Adipocyte (in vitro differentiated cells): Measurements from ENCODE around the gene NOC2L.
A peak's percentile ranks its signal among the peaks of the same experiment; 100 is the strongest.

Experiments used
- DNase-seq: peaks from one replicate; pipeline ENCODE4 v3.0.0-alpha.2; 2015; ENCODE audit warnings: low read depth
- H3K27me3 ChIP-seq: replicated peaks from 2 replicates; pipeline ENCODE4 v1.7.0; 2013; ENCODE audit warnings: mild to moderate bottlenecking, low read length, moderate library complexity; ENCODE audit not compliant: control insufficient read depth, insufficient read depth
- H3K36me3 ChIP-seq: 2 replicates; pipeline ENCODE4 v1.7.0; 2013; ENCODE audit warnings: low read length, mild to moderate bottlenecking, moderate library complexity; ENCODE audit not compliant: control insufficient read depth, insufficient read depth, severe bottlenecking
- H3K4me1 ChIP-seq: 2 replicates; pipeline ENCODE4 v1.7.0; 2013; ENCODE audit warnings: mild to moderate bottlenecking, low read length, moderate library complexity; ENCODE audit not compliant: control insufficient read depth, insufficient read depth
- H3K4me3 ChIP-seq: 2 replicates; pipeline ENCODE4 v1.7.0; 2013; ENCODE audit warnings: mild to moderate bottlenecking, low read length, moderate library complexity
- H3K9ac ChIP-seq: 2 replicates; pipeline ENCODE4 v1.7.0; 2013; ENCODE audit warnings: mild to moderate bottlenecking, low read length, moderate library complexity
- H3K9me3 ChIP-seq: 2 replicates; pipeline ENCODE4 v1.7.0; 2013; ENCODE audit warnings: mild to moderate bottlenecking, low read length, moderate library complexity; ENCODE audit not compliant: control insufficient read depth

The NOC2L gene

GRCh38 chr1:963746-964525 lies 4.9 kb upstream of the NOC2L start:
- no peak overlapping the region for H3K9ac ChIP-seq
- no peak for DNase-seq
- no peaks in the 10 kb centered on the region for H3K36me3 ChIP-seq
- no peaks in the 10 kb centered on the region for H3K9me3 ChIP-seq
- H3K27me3 ChIP-seq, result peaks cover 15% of the 10 kb centered on the region
- no peak overlapping the region for H3K4me3 ChIP-seq
- H3K4me1 ChIP-seq, result no peaks in the 10 kb centered on the region

- DNase-seq, result no peak
- no peak overlapping the region for H3K4me3 ChIP-seq
- no peaks in the 10 kb centered on the region for H3K36me3 ChIP-seq
- no peaks in the 10 kb centered on the region for H3K4me1 ChIP-seq
- no peak overlapping the region for H3K9ac ChIP-seq
- no peaks in the 10 kb centered on the region for H3K9me3 ChIP-seq
- H3K27me3 ChIP-seq, result peaks cover 9% of the 10 kb centered on the region
Observed at GRCh38 chr1:963301-963651, 4.2 kb upstream of the NOC2L start.

DNA sequence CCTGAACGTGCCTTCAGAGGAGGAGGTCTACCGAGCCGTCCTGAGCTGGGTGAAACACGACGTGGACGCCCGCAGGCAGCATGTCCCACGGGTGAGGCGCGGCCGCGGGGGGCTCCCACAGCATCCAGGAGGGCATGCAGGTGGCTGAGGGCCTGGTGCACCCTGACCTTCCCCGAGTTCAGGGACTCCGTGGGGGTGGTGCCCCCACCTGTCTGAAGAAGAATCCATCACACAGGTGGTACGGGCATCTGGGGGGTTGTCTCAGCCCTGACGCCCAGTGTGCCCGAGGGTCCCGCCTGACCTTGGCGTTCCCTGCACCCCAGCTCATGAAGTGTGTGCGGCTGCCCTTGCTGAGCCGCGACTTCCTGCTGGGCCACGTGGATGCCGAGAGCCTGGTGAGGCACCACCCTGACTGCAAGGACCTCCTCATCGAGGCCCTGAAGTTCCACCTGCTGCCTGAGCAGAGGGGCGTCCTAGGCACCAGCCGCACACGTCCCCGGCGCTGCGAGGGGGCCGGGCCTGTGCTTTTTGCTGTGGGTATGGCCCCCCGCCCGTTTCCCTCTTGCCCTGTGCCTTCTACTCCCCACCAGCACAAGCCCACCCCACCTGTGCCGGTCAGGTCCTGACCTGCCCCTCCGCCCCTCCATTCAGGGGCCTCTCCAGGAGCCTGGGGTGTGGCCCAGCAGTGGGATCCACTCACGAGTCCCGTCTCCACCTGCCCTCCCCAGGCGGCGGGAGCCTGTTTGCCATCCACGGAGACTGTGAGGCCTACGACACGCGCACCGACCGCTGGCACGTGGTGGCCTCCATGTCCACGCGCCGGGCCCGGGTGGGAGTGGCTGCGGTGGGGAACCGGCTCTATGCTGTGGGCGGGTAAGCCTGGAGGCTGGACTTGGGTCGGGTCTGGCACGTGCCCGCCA lies 3.6 kb upstream of the NOC2L start:
- H3K27me3 ChIP-seq, result peaks cover 3% of the 10 kb centered on the region
- H3K4me3 ChIP-seq, result no peak overlapping the region
- DNase-seq, result no peak
- peaks cover 3% of the 10 kb centered on the region for H3K4me1 ChIP-seq
- H3K9ac ChIP-seq, result no peak overlapping the region
- no peaks in the 10 kb centered on the region for H3K9me3 ChIP-seq
- no peaks in the 10 kb centered on the region for H3K36me3 ChIP-seq

- DNase-seq, result no peak
- no peaks in the 10 kb centered on the region for H3K27me3 ChIP-seq
- peak overlapping the region; percentile 75 for H3K4me3 ChIP-seq
- peak overlapping the region; percentile 60 for H3K9ac ChIP-seq
- H3K9me3 ChIP-seq, result no peaks in the 10 kb centered on the region
- peaks cover 7% of the 10 kb centered on the region for H3K4me1 ChIP-seq
- peaks cover 9% of the 10 kb centered on the region for H3K36me3 ChIP-seq
Observed at GRCh38 chr1:961132-961669, 2.1 kb upstream of the NOC2L start.

GRCh38 chr1:960363-961131 lies 1.5 kb upstream of the NOC2L start, which contains the start of gene KLHL17:
TSS of gene KLHL17 (plus strand) at chr1:960584. CDS start at chr1:960694, 110 bp downstream.
- Histone ChIP-seq H3K9me3 (no peaks in the 10 kb centered on the region), H3K27me3 (no peaks in the 10 kb centered on the region), H3K4me1 (peaks cover 7% of the 10 kb centered on the region), H3K4me3 (peak within 1 kb of the TSS; percentile 75), H3K36me3 (peaks cover 16% of the 10 kb centered on the region), H3K9ac (peak within 1 kb of the TSS; percentile 60)
- DNase-seq, result peak; percentile 88

DNA sequence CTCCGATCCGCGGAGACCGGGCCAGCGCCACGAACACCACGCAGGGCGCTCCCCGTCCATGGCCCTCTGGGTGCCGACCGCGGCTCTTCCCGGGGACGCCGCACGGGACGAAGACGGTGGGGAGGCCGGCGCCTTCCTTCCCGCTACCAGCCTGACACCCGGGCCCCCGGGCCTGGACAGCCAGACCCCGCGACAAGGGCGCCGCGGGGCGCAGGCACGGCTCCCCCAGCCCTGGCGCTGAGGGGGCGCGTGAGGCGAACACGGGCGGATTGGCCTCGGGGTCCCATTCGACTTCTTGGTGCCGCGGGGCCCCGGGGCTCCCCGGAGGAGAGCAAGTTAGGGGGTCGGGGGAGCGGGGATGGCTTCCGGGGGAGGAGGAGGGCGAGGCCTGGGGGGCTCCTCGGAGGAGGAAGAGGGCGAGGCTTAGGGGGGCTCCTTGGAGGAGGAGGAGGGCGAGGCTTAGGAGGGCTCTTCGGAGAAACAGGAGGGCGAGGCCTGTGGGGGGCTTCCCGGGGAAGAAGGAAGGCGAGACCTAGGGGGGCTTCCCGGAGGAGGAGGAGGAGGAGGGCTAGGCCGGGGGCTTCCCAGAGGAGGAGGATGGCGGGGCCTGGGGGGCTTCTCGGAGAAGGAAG lies 791 bp upstream of the NOC2L start:
- Histone ChIP-seq H3K9ac (peak overlapping the region; percentile 60), H3K4me3 (peak overlapping the region; percentile 75), H3K4me1 (peaks cover 7% of the 10 kb centered on the region), H3K36me3 (peaks cover 23% of the 10 kb centered on the region), H3K27me3 (no peaks in the 10 kb centered on the region), H3K9me3 (no peaks in the 10 kb centered on the region)
- DNase-seq, result no peak

DNA sequence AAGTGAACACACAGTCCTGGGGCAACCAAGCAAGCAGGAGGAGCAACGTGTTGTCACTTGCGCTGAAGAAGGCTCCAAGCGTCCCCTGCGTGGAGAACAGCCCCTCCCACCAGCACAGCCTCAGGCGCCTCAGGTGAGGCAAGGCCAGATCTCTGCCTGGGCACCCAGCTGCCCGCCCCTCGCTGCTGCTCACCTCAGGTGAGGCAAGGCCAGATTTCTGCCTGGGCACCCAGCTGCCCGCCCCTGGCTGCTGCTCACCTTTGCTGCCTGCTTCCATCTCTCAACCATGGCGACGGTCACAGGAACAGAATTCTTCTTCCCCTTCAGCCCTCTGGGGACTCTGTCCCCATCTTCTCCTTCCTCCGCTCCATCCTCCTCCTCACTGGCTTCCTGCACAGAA lies 2.4 kb downstream of the NOC2L start:
- Histone ChIP-seq H3K9ac (no peak overlapping the region), H3K9me3 (no peaks in the 10 kb centered on the region), H3K27me3 (no peaks in the 10 kb centered on the region), H3K4me3 (no peak overlapping the region), H3K4me1 (peaks cover 7% of the 10 kb centered on the region), H3K36me3 (peaks cover 55% of the 10 kb centered on the region)
- DNase-seq, result no peak

DNA sequence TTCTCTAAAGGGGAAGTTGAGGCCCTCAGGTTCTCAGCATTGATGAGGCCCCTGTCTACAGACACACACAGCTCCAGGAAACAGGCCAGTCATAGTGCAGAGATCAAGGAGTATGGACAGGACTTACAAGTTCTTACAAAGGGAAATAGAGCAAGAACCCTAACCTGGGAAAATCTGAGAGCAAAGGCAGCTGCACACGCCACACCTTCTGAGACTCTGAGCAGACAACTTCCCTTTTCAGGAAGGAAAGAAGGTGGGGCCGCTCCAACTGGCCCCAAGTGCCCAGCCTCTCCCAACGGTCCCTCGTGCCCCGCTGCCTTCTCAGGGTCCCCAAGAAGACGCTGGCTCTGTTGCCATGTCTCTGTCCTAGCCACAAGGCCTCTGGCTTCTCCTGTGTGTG lies 3.6 kb downstream of the NOC2L start:
- H3K27me3 ChIP-seq, result no peaks in the 10 kb centered on the region
- no peak overlapping the region for H3K9ac ChIP-seq
- H3K4me3 ChIP-seq, result no peak overlapping the region
- H3K9me3 ChIP-seq, result no peaks in the 10 kb centered on the region
- no peak for DNase-seq
- peaks cover 66% of the 10 kb centered on the region for H3K36me3 ChIP-seq
- H3K4me1 ChIP-seq, result peaks cover 7% of the 10 kb centered on the region

DNA sequence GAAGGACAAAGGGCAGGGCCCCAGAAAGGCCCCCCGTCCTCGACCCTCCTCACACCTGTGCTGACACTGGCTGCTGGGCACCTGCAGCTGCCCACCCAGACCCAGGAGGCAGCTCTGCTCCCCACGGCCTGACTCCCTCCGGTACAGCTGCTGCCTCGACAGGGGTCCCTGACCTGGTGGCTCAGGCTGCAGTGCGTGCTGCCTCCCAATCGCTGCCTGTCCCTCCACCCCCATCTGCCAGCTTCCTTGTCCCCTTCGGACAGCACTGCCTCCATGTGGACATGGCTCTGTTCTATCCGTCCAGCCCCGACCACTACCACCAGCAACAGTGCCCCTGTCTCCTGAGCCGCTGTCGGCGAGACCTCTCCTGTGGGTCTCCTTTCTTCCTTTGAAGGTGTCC lies 4.1 kb downstream of the NOC2L start:
- Histone ChIP-seq H3K4me1 (peaks cover 7% of the 10 kb centered on the region), H3K9me3 (no peaks in the 10 kb centered on the region), H3K27me3 (no peaks in the 10 kb centered on the region), H3K4me3 (no peak overlapping the region), H3K9ac (no peak overlapping the region), H3K36me3 (peaks cover 71% of the 10 kb centered on the region)
- DNase-seq, result no peak

- no peak for DNase-seq
- H3K27me3 ChIP-seq, result no peaks in the 10 kb centered on the region
- peaks cover 83% of the 10 kb centered on the region for H3K36me3 ChIP-seq
- H3K4me3 ChIP-seq, result no peak overlapping the region
- H3K9me3 ChIP-seq, result no peaks in the 10 kb centered on the region
- no peak overlapping the region for H3K9ac ChIP-seq
- H3K4me1 ChIP-seq, result peaks cover 7% of the 10 kb centered on the region
Observed at GRCh38 chr1:953524-954320, 5.3 kb downstream of the NOC2L start.
